Right atrium auricular region (tissue), 2 donors: Measurements from ENCODE around the gene TBCD. TPM values are rescaled to one million over a fixed set of nuclear protein-coding genes. Genes with fewer than 3 reads are reported as not detected.

ENCODE experiments used
- DNase-seq: peaks from one replicate; pipeline ENCODE4 v3.0.0-alpha.2; 2019; ENCODE audit warnings: low spot score
- H3K27ac ChIP-seq, 2 donors: fragments of 200-600 bp; sonication (generic); 1 replicate in 1 of 2; 2 replicates in 1 of 2; pipeline ENCODE4 v1.5.1; 2016 to 2019
- H3K27me3 ChIP-seq, 2 donors: fragments of 200-600 bp; sonication (generic); one replicate each; pipeline versions ENCODE4 v1.5.1 to v1.6.0; 2017 to 2019
- H3K36me3 ChIP-seq: fragments of 200-600 bp; sonication (generic); one replicate; pipeline ENCODE4 v1.5.1; 2016
- H3K4me1 ChIP-seq, 2 donors: fragments of 200-600 bp; sonication (generic); one replicate each; pipeline versions ENCODE4 v1.5.1 to v1.6.0; 2017 to 2019
- H3K4me3 ChIP-seq, 2 donors: fragments of 200-600 bp; sonication (generic); 1 replicate in 1 of 2; 2 replicates in 1 of 2; pipeline ENCODE4 v1.5.1; 2017 to 2019; ENCODE audit warnings: mild to moderate bottlenecking in 1 of 2, moderate library complexity in 1 of 2
- H3K9me3 ChIP-seq, 2 donors: fragments of 200-600 bp; sonication (generic); one replicate each; pipeline ENCODE4 v1.5.1; 2019
- total RNA-seq, 2 donors: library from RNA; depleted of rRNA; stranded (reverse); fragments of >200 nt; gene quantifications; one replicate each; pipeline ENCODE4 v1.1.0, GENCODE V29; 2016
- TF ChIP-seq, protein P1 (sequence below), 2 donors: fragments of 200-600 bp; sonication (generic); IDR thresholded peaks; one replicate each; pipeline ENCODE4 v1.5.1; 2019; ENCODE audit warnings: antibody characterized with exemption in 2 of 2

TBCD gene
- total RNA-seq, 2 donors from 2014 or later = 19.4 to 29.6 TPM

GRCh38 chr17:82795615-82796014 is 43.8 kb downstream of the TBCD start:
- Histone ChIP-seq H3K36me3 (no peaks in the 10 kb centered on the region), H3K9me3 (no peaks in the 10 kb centered on the region), H3K4me1 (peaks cover 0 to 30% of the 10 kb centered on the region in 2 donors), H3K4me3 (no peak overlapping the region), H3K27ac (no peak overlapping the region), H3K27me3 (no peaks in the 10 kb centered on the region)
- TF ChIP-seq, protein P1, sequence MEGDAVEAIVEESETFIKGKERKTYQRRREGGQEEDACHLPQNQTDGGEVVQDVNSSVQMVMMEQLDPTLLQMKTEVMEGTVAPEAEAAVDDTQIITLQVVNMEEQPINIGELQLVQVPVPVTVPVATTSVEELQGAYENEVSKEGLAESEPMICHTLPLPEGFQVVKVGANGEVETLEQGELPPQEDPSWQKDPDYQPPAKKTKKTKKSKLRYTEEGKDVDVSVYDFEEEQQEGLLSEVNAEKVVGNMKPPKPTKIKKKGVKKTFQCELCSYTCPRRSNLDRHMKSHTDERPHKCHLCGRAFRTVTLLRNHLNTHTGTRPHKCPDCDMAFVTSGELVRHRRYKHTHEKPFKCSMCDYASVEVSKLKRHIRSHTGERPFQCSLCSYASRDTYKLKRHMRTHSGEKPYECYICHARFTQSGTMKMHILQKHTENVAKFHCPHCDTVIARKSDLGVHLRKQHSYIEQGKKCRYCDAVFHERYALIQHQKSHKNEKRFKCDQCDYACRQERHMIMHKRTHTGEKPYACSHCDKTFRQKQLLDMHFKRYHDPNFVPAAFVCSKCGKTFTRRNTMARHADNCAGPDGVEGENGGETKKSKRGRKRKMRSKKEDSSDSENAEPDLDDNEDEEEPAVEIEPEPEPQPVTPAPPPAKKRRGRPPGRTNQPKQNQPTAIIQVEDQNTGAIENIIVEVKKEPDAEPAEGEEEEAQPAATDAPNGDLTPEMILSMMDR (IDR thresholded peaks at IDR 0.05) = no peak
- no peak for DNase-seq

GRCh38 chr17:82797061-82797460 is 45.2 kb downstream of the TBCD start:
- no peaks in the 10 kb centered on the region for H3K27me3 ChIP-seq
- H3K4me1 ChIP-seq = peaks cover 0 to 30% of the 10 kb centered on the region in 2 donors
- DNase-seq = no peak
- no peaks in the 10 kb centered on the region for H3K9me3 ChIP-seq
- no peak overlapping the region for H3K27ac ChIP-seq
- no peak overlapping the region for H3K4me3 ChIP-seq
- TF ChIP-seq, protein P1 (IDR thresholded peaks at IDR 0.05) = no peak
- H3K36me3 ChIP-seq = no peaks in the 10 kb centered on the region

GRCh38 chr17:82798752-82799151 is 46.9 kb downstream of the TBCD start:
- no peak overlapping the region for H3K27ac ChIP-seq
- no peaks in the 10 kb centered on the region for H3K27me3 ChIP-seq
- TF ChIP-seq, protein P1 (IDR thresholded peaks at IDR 0.05) = no peak
- no peaks in the 10 kb centered on the region for H3K9me3 ChIP-seq
- no peaks in the 10 kb centered on the region for H3K36me3 ChIP-seq
- peaks cover 0 to 27% of the 10 kb centered on the region in 2 donors for H3K4me1 ChIP-seq
- H3K4me3 ChIP-seq = no peak overlapping the region
- no peak for DNase-seq

GRCh38 chr17:82799591-82799990 is 47.7 kb downstream of the TBCD start:
- no peaks in the 10 kb centered on the region for H3K27me3 ChIP-seq
- TF ChIP-seq, protein P1 (IDR thresholded peaks at IDR 0.05) = no peak
- no peak for DNase-seq

DNA sequence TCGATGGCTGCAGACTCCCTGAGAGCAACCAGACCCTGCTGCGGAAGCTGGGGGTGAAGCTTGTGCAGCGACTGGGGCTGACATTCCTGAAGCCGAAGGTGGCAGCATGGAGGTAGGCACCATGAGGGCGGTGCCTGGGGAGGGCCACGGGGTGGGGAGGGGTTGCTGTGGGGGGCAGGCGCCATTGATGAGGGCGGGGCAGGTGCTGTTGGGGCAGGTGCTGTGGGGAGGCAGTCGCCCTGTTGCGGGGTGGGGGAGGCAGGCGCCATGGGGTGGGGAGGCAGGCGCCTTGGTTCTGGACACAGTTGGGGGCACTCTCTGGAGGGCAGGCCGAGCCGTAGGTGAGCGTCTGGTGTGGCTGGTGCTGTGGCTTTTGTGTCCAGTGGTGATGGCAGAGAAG is 49.0 kb downstream of the TBCD start:
- Histone ChIP-seq H3K4me1 (peaks cover 0 to 25% of the 10 kb centered on the region in 2 donors), H3K27me3 (no peaks in the 10 kb centered on the region), H3K4me3 (no peak overlapping the region), H3K27ac (no peak overlapping the region), H3K9me3 (no peaks in the 10 kb centered on the region), H3K36me3 (no peaks in the 10 kb centered on the region)
- TF ChIP-seq, protein P1 (IDR thresholded peaks at IDR 0.05) = no peak
- DNase-seq = no peak

More at GRCh38 chr17:82799591-82799990, 47.7 kb downstream of the TBCD start:
- no peak overlapping the region for H3K4me3 ChIP-seq
- H3K9me3 ChIP-seq = no peaks in the 10 kb centered on the region
- no peaks in the 10 kb centered on the region for H3K36me3 ChIP-seq
- H3K4me1 ChIP-seq = peaks cover 0 to 25% of the 10 kb centered on the region in 2 donors
- H3K27ac ChIP-seq = no peak overlapping the region

GRCh38 chr17:82801377-82801970 is 49.6 kb downstream of the TBCD start:
- Histone ChIP-seq H3K36me3 (no peaks in the 10 kb centered on the region), H3K27ac (no peak overlapping the region), H3K9me3 (no peaks in the 10 kb centered on the region), H3K4me1 (peaks cover 0 to 30% of the 10 kb centered on the region in 2 donors), H3K27me3 (no peaks in the 10 kb centered on the region), H3K4me3 (no peak overlapping the region)
- TF ChIP-seq, protein P1 (IDR thresholded peaks at IDR 0.05) = no peak
- no peak for DNase-seq
